Activated CD8-positive, alpha-beta T cell treated with anti-CD3 and anti-CD28 coated beads for 36 hours (primary cell): Measurements from ENCODE around the gene LCE3C. TPM values are rescaled to one million over a fixed set of nuclear protein-coding genes. Genes with fewer than 3 reads are reported as not detected.

Experiments
- ATAC-seq: fragments of 200-7000 bp; cut with Tn5 transposase; one replicate; pipeline ENCODE4 v1.10.0; 2021; ENCODE audit warnings: mild to moderate bottlenecking, moderate library complexity
- CTCF ChIA-PET: fragments of 350-600 bp; sonication (Branson Sonifier 250); formaldehyde crosslinking; loops from one replicate; lab custom pipeline; 2021; ENCODE audit warnings: antibody characterized with exemption; lab: Charles Lee
- POLR2A ChIA-PET: fragments of 350-600 bp; sonication (Branson Sonifier 250); formaldehyde crosslinking; loops from one replicate; lab custom pipeline; 2021; ENCODE audit warnings: antibody characterized with exemption; lab: Charles Lee
- DNase-seq: peaks from one replicate; pipeline ENCODE4 v3.0.0-alpha.2; 2020
- H3K27ac Mint-ChIP-seq: one replicate; pipeline ENCODE4 v1.8.0; 2021; ENCODE audit warnings: mild to moderate bottlenecking, mixed read lengths
- H3K27me3 Mint-ChIP-seq: one replicate; pipeline ENCODE4 v1.8.0; 2021; ENCODE audit warnings: mixed read lengths
- H3K36me3 Mint-ChIP-seq: one replicate; pipeline ENCODE4 v1.8.0; 2021; ENCODE audit warnings: low read depth, mixed read lengths
- H3K4me1 Mint-ChIP-seq: one replicate; pipeline ENCODE4 v1.8.0; 2021; ENCODE audit warnings: low read depth, mixed read lengths
- H3K4me3 Mint-ChIP-seq: one replicate; pipeline ENCODE4 v1.8.0; 2021; ENCODE audit warnings: mild to moderate bottlenecking, moderate library complexity, mixed read lengths
- H3K9me3 Mint-ChIP-seq: one replicate; pipeline ENCODE4 v1.8.0; 2021; ENCODE audit warnings: mixed read lengths
- intact Hi-C: fragments of 100-400 bp; cut with micrococcal nuclease; formaldehyde crosslinking; loops from one replicate; pipeline ENCODE4 v1.10.0; 2022
- total RNA-seq, 2 experiments: library from RNA; stranded (reverse); gene quantifications; one replicate each; pipeline ENCODE4 v1.2.3, GENCODE V29; 2021
- TF ChIP-seq, protein P1 (sequence below): fragments of 200-600 bp; IDR thresholded peaks from one replicate; pipeline ENCODE4 v1.8.0; 2022; ENCODE audit warnings: antibody characterized with exemption, mild to moderate bottlenecking

The LCE3C gene
- total RNA-seq, 2 experiments from 2014 or later, result not detected

DNA sequence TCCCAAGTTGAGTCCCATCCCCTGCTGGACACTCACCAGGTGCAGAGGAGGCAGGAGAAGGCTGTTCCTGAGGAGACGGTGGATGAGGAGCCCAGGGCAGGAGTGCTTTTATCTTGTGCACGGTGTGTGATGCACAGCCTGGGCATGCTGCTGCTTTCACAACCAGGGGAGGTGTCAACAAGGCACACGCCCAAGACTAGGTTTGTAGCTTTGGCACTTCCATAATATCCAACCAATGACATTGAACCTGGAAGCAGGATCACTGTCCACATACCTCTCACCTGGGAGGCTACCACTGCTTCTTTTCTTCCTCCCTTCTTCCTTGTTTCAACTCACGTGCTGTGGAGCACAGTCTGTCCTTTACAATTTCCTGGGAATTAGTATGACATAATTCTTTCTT is 19.6 kb upstream of the LCE3C start, which contains the start of gene LCE3D:
Gene LCE3D (minus strand): TSS at position 84 of the 400 bp plus-strand sequence. CDS start 580 bp downstream, outside the sequence.
- H3K27ac Mint-ChIP-seq, result no peak within 1 kb of the TSS
- H3K4me3 Mint-ChIP-seq, result no peak within 1 kb of the TSS
- POLR2A ChIA-PET, result no interaction called here
- no peak for ATAC-seq
- H3K36me3 Mint-ChIP-seq, result no peaks in the 10 kb centered on the region
- no peaks in the 10 kb centered on the region for H3K4me1 Mint-ChIP-seq
- peaks cover 8% of the 10 kb centered on the region for H3K27me3 Mint-ChIP-seq
- TF ChIP-seq, protein P1, sequence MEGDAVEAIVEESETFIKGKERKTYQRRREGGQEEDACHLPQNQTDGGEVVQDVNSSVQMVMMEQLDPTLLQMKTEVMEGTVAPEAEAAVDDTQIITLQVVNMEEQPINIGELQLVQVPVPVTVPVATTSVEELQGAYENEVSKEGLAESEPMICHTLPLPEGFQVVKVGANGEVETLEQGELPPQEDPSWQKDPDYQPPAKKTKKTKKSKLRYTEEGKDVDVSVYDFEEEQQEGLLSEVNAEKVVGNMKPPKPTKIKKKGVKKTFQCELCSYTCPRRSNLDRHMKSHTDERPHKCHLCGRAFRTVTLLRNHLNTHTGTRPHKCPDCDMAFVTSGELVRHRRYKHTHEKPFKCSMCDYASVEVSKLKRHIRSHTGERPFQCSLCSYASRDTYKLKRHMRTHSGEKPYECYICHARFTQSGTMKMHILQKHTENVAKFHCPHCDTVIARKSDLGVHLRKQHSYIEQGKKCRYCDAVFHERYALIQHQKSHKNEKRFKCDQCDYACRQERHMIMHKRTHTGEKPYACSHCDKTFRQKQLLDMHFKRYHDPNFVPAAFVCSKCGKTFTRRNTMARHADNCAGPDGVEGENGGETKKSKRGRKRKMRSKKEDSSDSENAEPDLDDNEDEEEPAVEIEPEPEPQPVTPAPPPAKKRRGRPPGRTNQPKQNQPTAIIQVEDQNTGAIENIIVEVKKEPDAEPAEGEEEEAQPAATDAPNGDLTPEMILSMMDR, result no peak
- CTCF ChIA-PET, result no interaction called here
- DNase-seq, result no peak
- H3K9me3 Mint-ChIP-seq, result no peaks in the 10 kb centered on the region
- intact Hi-C loops, result no loop called here

DNA sequence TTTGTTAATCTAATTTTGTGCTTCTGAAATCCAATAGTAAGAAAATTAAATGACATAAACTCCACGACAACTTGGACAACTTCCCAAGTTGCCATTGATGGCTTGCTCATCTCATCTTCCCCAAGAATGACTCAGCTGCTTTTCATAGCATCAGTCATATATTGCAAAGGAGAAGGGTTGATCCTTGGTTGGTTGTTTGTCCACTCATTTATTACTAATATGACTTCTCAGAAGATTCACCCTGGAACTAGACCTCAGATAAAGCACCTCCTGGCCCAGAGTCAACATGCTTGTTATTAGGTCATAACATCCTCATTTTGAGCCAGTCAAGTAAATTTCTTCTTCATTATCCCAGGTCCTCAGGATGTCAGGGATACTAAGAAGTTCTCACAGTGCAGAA is 17.4 kb upstream of the LCE3C start:
- Mint-ChIP-seq H3K4me3 (no peak overlapping the region), H3K9me3 (no peaks in the 10 kb centered on the region), H3K27me3 (peaks cover 8% of the 10 kb centered on the region), H3K36me3 (no peaks in the 10 kb centered on the region), H3K4me1 (no peaks in the 10 kb centered on the region), H3K27ac (no peak overlapping the region)
- intact Hi-C loops, result no loop called here
- ChIA-PET POLR2A (no interaction called here), CTCF (no interaction called here)
- no peak for DNase-seq
- ATAC-seq, result no peak
- TF ChIP-seq, protein P1, result no peak

DNA sequence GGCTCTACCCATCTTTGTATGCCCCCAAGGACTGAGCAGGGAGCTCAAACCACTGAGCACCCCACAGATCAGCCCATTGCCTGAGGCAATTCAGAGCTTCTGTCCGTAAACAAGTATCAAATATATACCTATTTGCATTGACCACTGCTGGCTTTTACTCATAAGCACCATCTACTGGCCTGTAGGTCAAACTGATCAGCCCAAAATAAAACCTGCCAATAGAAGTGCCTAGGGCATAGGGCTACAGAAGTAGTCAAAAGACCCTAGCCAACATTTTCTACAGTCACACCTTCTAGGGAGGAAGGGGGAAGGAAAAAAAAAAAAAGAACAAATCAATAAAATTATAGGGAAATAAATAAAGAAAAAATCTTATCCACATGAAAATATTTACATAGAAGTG is 14.4 kb upstream of the LCE3C start:
- Mint-ChIP-seq H3K9me3 (no peaks in the 10 kb centered on the region), H3K36me3 (no peaks in the 10 kb centered on the region), H3K4me1 (no peaks in the 10 kb centered on the region), H3K27me3 (peaks cover under 1% of the 10 kb centered on the region), H3K4me3 (no peak overlapping the region), H3K27ac (no peak overlapping the region)
- TF ChIP-seq, protein P1, result no peak
- CTCF ChIA-PET, result no interaction called here
- ATAC-seq (no peak), DNase-seq (no peak)
- POLR2A ChIA-PET, result no interaction called here
- intact Hi-C loops, result no loop called here

DNA sequence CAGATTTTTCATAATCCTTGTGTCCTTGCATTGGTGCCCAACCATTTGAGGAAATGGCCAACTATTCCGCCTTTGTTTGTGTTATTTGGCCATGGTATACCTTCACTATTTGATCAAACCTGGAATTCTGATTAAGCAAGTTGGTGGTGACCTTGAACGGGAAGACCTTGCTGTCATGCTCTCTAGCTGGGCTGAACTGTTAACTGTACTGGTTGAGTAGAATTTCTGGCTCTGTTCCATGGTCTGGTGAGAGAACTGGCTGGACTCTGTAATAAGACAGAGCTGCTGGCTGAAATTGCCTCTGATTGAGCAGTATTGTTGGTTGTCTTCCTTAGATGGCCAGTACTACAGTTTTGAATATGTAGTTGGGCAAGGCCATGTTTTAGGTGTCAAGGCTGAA is 3.0 kb upstream of the LCE3C start:
- ChIA-PET CTCF (no interaction called here), POLR2A (no interaction called here)
- DNase-seq (no peak), ATAC-seq (no peak)
- Mint-ChIP-seq H3K27ac (no peak overlapping the region), H3K4me3 (no peak overlapping the region), H3K4me1 (no peaks in the 10 kb centered on the region), H3K36me3 (no peaks in the 10 kb centered on the region), H3K27me3 (no peaks in the 10 kb centered on the region), H3K9me3 (no peaks in the 10 kb centered on the region)
- TF ChIP-seq, protein P1, result no peak
- intact Hi-C loops, result no loop called here

DNA sequence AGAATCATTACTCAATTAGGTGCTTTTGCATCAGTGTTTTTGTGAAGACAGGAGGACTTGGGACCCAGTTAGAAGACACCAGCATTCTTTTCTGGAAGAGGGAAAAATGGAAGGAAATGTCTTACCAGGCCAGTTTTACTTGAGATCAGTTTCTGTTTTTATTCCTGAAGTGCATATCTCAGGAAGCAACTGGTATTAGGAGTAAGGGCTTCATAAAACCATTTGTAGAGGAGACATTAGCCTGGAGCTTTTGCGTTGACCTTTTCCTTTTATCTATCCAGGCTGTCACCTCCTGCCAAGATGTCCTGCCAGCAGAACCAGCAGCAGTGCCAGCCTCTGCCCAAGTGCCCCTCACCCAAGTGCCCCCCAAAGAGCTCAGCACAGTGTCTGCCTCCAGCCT is 13.5 kb downstream of the LCE3C start, which contains the start of gene LCE3B:
Gene LCE3B (plus strand): TSS at position 301 of the 400 bp plus-strand sequence. CDS start 0 bp downstream, at position 301.
- TF ChIP-seq, protein P1, result no peak
- no peaks in the 10 kb centered on the region for H3K4me1 Mint-ChIP-seq
- no peak within 1 kb of the TSS for H3K27ac Mint-ChIP-seq
- peaks cover 2% of the 10 kb centered on the region for H3K9me3 Mint-ChIP-seq
- intact Hi-C loops, result no loop called here
- ATAC-seq (no peak), DNase-seq (no peak)
- ChIA-PET POLR2A (no interaction called here), CTCF (no interaction called here)
- no peaks in the 10 kb centered on the region for H3K27me3 Mint-ChIP-seq
- no peaks in the 10 kb centered on the region for H3K36me3 Mint-ChIP-seq
- H3K4me3 Mint-ChIP-seq, result no peak within 1 kb of the TSS
